OCI-LY1 (cell line): ENCODE measurements around the gene NR5A1.

Experiments
- H2AFZ ChIP-seq: fragments of 200-600 bp; sonication (generic), shearing (Covaris generic); 2 replicates; pipeline ENCODE4 v1.6.0; 2014; ENCODE audit warnings: antibody characterized with exemption, mild to moderate bottlenecking, low read length
- H3F3A ChIP-seq: fragments of 200-600 bp; sonication (generic), shearing (Covaris generic); 2 replicates; pipeline ENCODE4 v1.6.0; 2014; ENCODE audit warnings: mild to moderate bottlenecking, antibody characterized with exemption, low read length, moderate library complexity; ENCODE audit not compliant: insufficient read depth
- H3K27ac ChIP-seq: fragments of 200-600 bp; sonication (generic); 2 replicates; pipeline ENCODE4 v1.5.1; 2014; ENCODE audit warnings: low read length, mixed run types, mild to moderate bottlenecking, low read depth; ENCODE audit not compliant: poor library complexity, severe bottlenecking
- H3K27me3 ChIP-seq: fragments of 200-600 bp; sonication (generic); 2 replicates; pipeline ENCODE4 v1.6.0; 2014; ENCODE audit warnings: antibody characterized with exemption, mild to moderate bottlenecking, low read length, moderate library complexity; ENCODE audit not compliant: insufficient read depth
- H3K36me3 ChIP-seq: fragments of 200-600 bp; sonication (generic); 2 replicates; pipeline ENCODE4 v1.6.1; 2014; ENCODE audit warnings: mild to moderate bottlenecking, antibody characterized with exemption, low read length, moderate library complexity, mixed read lengths; ENCODE audit not compliant: insufficient read depth
- H3K4me1 ChIP-seq: fragments of 200-600 bp; sonication (generic); 2 replicates; pipeline ENCODE4 v1.5.1; 2014; ENCODE audit warnings: mild to moderate bottlenecking, low read length, moderate library complexity; ENCODE audit not compliant: insufficient read depth, severe bottlenecking
- H3K4me2 ChIP-seq: fragments of 200-600 bp; sonication (generic), shearing (Covaris generic); 2 replicates; pipeline ENCODE4 v1.6.1; 2014; ENCODE audit warnings: low read length
- H3K4me3 ChIP-seq: fragments of 200-600 bp; sonication (generic); 2 replicates; pipeline ENCODE4 v1.5.1; 2014; ENCODE audit warnings: low read length, low read depth, mild to moderate bottlenecking, mixed read lengths; ENCODE audit not compliant: poor library complexity, severe bottlenecking
- H3K79me2 ChIP-seq: fragments of 200-600 bp; shearing (Covaris generic); 2 replicates; pipeline ENCODE4 v1.6.1; 2016; ENCODE audit warnings: mixed run types, low read length, mixed read lengths; ENCODE audit not compliant: insufficient read depth
- H3K9ac ChIP-seq: fragments of 200-600 bp; sonication (generic), shearing (Covaris generic); 2 replicates; pipeline ENCODE4 v1.6.1; 2014; ENCODE audit warnings: mild to moderate bottlenecking, low read length, mixed read lengths
- H3K9me2 ChIP-seq: fragments of 200-600 bp; sonication (generic), shearing (Covaris generic); 2 replicates; pipeline ENCODE4 v1.6.1; 2014; ENCODE audit warnings: low read depth, mild to moderate bottlenecking, low read length, mixed read lengths
- H3K9me3 ChIP-seq: fragments of 200-600 bp; shearing (Covaris generic); 2 replicates; pipeline ENCODE4 v1.6.1; 2014; ENCODE audit warnings: low read length, mixed read lengths
- H4K20me1 ChIP-seq: fragments of 200-600 bp; sonication (generic), shearing (Covaris generic); 2 replicates; pipeline ENCODE4 v1.6.0; 2016; ENCODE audit warnings: mild to moderate bottlenecking, low read length; ENCODE audit not compliant: insufficient read depth
- EZH2 ChIP-seq: fragments of 200-600 bp; sonication (generic), shearing (Covaris generic); IDR thresholded peaks from 2 replicates; pipeline ENCODE4 v1.8.0; 2017; ENCODE audit warnings: borderline replicate concordance, mixed run types, mild to moderate bottlenecking, antibody characterized with exemption, low read length, moderate library complexity, mixed read lengths
- TF ChIP-seq, protein P1 (sequence below): fragments of 200-600 bp; sonication (generic), shearing (Covaris generic); IDR thresholded peaks from 2 replicates; pipeline ENCODE4 v1.5.1; 2017; ENCODE audit warnings: mild to moderate bottlenecking, antibody characterized with exemption, low read length, moderate library complexity, mixed read lengths

The NR5A1 gene

DNA sequence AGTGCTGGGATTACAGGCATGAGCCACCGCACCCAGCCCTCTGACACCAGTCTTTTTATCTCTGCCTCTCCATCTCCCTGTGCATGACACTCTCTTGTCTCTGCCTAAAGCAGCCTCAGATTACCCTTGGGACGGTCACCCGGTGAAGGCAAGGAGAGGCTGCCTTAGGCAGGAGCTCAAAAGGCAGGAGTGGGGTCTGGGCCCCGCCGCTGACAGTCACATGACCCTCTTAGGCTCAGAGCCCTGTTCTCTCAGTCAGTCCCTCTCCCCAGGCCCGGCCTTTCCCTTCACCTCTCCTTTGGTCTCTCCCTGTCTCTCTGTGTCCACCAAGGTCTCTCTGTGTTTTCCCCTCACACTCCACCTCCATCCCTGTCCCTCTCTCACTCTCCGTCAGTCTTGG is 34.4 kb downstream of the NR5A1 start:
- no peaks in the 10 kb centered on the region for H3F3A ChIP-seq
- TF ChIP-seq, protein P1, sequence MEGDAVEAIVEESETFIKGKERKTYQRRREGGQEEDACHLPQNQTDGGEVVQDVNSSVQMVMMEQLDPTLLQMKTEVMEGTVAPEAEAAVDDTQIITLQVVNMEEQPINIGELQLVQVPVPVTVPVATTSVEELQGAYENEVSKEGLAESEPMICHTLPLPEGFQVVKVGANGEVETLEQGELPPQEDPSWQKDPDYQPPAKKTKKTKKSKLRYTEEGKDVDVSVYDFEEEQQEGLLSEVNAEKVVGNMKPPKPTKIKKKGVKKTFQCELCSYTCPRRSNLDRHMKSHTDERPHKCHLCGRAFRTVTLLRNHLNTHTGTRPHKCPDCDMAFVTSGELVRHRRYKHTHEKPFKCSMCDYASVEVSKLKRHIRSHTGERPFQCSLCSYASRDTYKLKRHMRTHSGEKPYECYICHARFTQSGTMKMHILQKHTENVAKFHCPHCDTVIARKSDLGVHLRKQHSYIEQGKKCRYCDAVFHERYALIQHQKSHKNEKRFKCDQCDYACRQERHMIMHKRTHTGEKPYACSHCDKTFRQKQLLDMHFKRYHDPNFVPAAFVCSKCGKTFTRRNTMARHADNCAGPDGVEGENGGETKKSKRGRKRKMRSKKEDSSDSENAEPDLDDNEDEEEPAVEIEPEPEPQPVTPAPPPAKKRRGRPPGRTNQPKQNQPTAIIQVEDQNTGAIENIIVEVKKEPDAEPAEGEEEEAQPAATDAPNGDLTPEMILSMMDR, result no peak
- no peak for TF ChIP-seq EZH2
- H3K9me2 ChIP-seq, result no peaks in the 10 kb centered on the region

GRCh38 chr9:124471761-124472160 is 35.4 kb downstream of the NR5A1 start:
- Histone ChIP-seq H3K9me2 (no peaks in the 10 kb centered on the region), H3K79me2 (no peaks in the 10 kb centered on the region), H3K9me3 (no peaks in the 10 kb centered on the region), H2AFZ (no peak overlapping the region), H3K4me1 (peaks cover 3% of the 10 kb centered on the region), H3K4me2 (no peak overlapping the region), H3K27ac (no peak overlapping the region), H4K20me1 (no peaks in the 10 kb centered on the region), H3K36me3 (no peaks in the 10 kb centered on the region), H3K9ac (no peak overlapping the region), H3K4me3 (no peak overlapping the region), H3F3A (no peaks in the 10 kb centered on the region), H3K27me3 (no peaks in the 10 kb centered on the region)
- TF ChIP-seq, protein P1, result no peak
- no peak for TF ChIP-seq EZH2

More for the DNA sequence above, 34.4 kb downstream of the NR5A1 start:
- Histone ChIP-seq H3K79me2 (no peaks in the 10 kb centered on the region), H3K36me3 (no peaks in the 10 kb centered on the region), H4K20me1 (no peaks in the 10 kb centered on the region), H3K4me3 (no peak overlapping the region), H3K27me3 (no peaks in the 10 kb centered on the region), H3K27ac (no peak overlapping the region), H3K9ac (no peak overlapping the region), H3K4me1 (peaks cover 10% of the 10 kb centered on the region), H3K4me2 (no peak overlapping the region), H3K9me3 (no peaks in the 10 kb centered on the region), H2AFZ (no peak overlapping the region)

GRCh38 chr9:124470726-124471125 is 36.5 kb downstream of the NR5A1 start:
- Histone ChIP-seq H3K9ac (no peak overlapping the region), H3F3A (no peaks in the 10 kb centered on the region), H3K79me2 (no peaks in the 10 kb centered on the region), H3K36me3 (no peaks in the 10 kb centered on the region), H3K9me2 (no peaks in the 10 kb centered on the region), H2AFZ (no peak overlapping the region), H3K4me1 (no peaks in the 10 kb centered on the region), H3K4me3 (no peak overlapping the region), H3K27me3 (no peaks in the 10 kb centered on the region; the same call in 1 of the 2 replicates), H3K4me2 (no peak overlapping the region), H4K20me1 (no peaks in the 10 kb centered on the region), H3K27ac (no peak overlapping the region), H3K9me3 (no peaks in the 10 kb centered on the region)
- TF ChIP-seq EZH2, result no peak
- TF ChIP-seq, protein P1, result no peak
